Endometrial microvascular endothelial cells (primary cell): ENCODE results near the gene LRCH4. TPM values are rescaled to one million over a fixed set of nuclear protein-coding genes. Genes with fewer than 3 reads are reported as not detected.
"Not testable (repeated sequence)": the region's sequence is repeated elsewhere in the genome, so short reads cannot be mapped to it uniquely, and the experiment has no call there.

ENCODE experiments used
- in situ Hi-C: cut with HindIII; loops from 2 replicates; pipeline ENCODE4 v1.10.0; 2017; ENCODE audit warnings: low sequenced_read_pairs, low pct_unique_long_range_greater_than_20kb; ENCODE audit errors: inconsistent ontology term
- total RNA-seq: library from RNA; depleted of rRNA; stranded (reverse); fragments of >200 nt; gene quantifications from one replicate; pipeline ENCODE4 v1.2.3, GENCODE V29; 2015; ENCODE audit errors: inconsistent ontology term

LRCH4 gene
- total RNA-seq, 1 donor from 2014 or later = 45.3 TPM

DNA sequence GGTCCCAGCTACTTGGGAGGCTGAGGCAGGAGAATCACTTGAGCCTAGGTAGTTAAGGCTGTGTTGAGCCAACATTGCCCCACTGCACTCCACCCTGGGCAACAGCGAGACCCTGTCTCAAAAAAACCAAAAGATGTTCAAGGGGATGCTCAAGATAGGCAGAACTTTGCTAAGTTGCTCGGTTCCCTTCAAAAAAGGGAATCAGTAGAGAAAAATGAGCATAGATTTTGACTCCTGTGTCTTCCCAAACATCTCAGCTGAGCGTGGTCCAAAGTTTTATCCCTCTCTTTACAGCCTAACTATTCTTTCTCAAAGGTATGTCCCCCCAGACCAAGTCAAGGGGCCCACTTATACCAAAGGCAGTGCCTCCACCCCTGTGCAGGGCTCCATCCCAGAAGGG is 32.9 kb downstream of the LRCH4 start:
- in situ Hi-C loops = no loop called here

DNA sequence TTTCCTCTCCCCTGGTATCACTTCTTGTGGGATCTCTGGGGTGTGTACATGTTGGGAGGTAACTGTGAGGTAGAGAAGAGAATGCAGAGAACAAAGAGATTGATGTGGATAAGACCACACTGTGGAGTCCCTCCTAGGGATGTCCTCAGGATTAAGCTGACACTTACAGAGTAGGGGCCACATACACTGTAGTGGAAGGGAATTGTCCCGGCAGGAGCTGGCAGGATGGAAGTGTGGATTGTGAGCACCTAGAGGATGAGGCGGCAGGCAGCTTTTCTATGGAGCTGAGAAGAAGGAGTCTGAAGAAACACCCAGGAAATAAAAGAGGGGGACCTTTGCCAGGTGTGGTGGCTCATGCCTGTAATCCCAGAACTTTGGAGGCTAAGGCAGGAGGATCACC is 33.4 kb downstream of the LRCH4 start:
- in situ Hi-C loops = no loop called here

DNA sequence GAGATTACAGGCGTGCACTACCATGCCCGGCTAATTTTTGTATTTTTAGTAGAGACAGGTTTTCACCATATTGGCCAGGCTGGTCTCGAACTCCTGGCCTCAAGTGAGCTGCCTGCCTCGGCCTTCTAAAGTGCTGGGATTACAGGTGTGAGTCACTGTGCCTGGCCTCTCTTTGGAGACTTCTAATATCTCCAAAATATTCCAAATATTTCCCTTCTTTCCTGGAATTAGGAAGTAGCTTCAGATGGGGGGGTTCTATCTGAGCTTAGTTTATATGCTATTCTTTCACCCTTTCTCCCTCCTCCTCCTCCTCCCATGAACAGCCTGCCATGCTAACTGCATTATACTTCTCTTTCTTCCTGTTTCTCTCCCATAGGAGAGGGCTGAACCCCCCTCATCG is 37.5 kb downstream of the LRCH4 start:
- in situ Hi-C loops = not testable (repeated sequence)

DNA sequence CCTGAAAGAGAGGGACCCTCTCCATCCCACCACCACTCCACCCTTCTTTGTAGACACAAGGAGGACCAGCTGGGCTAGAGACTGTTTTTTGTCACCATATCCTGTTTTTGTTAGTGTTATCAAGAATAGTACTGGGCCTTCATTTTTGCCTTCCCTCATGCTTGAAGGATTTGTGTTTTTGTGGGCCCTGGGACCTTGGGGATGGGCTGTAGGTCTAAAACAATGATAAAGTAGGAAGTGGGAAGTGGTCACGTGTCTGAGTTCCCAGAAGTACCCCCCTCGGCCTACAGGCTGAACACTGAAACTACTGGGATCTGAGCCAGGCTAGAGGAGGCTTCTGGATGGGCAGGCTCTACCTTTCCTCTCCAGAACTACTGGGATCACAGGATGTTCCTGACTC is 38.1 kb downstream of the LRCH4 start:
- in situ Hi-C loops = no loop called here

DNA sequence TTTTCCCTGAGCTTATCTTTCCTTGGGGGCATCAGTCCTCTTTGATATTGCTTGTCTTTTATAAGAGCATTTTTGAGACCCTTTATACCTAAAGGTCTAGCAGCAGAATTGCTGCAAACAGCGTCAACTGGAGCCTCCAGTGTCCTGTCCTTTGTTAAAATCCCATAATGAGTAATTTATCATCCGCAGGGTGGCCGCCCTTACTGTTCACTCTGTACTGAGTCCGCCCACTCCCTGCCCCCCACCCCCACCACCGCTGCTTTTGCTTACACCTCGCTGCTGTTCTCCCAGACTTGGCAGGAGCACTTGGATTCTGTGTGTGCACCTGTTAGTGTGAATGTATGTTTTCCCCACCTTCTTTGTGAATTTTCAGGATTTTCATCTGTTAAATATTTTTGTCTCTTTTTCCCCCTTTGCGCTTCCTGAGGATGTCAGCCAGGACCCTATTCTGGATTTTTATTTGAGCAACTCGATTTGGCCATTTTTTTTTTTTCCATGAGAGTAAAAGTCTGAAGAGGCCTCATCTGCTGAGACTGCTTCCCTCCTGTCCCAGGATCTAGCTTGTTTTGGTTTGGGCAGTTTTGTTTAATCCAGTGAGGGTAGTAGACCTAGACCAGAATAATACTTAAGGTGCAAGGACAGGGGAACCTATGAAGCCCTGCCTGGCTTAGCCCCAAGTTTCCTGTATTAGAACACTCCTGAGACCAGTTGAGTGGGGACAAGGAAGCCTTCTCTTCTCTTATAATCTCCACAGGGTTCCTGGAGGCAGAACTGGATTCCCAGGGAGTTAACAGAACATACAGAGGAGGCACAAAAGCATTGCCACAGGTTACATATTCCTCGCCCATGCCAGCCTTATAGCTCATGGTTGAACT is 38.8 kb downstream of the LRCH4 start:
- in situ Hi-C loops = no loop called here

DNA sequence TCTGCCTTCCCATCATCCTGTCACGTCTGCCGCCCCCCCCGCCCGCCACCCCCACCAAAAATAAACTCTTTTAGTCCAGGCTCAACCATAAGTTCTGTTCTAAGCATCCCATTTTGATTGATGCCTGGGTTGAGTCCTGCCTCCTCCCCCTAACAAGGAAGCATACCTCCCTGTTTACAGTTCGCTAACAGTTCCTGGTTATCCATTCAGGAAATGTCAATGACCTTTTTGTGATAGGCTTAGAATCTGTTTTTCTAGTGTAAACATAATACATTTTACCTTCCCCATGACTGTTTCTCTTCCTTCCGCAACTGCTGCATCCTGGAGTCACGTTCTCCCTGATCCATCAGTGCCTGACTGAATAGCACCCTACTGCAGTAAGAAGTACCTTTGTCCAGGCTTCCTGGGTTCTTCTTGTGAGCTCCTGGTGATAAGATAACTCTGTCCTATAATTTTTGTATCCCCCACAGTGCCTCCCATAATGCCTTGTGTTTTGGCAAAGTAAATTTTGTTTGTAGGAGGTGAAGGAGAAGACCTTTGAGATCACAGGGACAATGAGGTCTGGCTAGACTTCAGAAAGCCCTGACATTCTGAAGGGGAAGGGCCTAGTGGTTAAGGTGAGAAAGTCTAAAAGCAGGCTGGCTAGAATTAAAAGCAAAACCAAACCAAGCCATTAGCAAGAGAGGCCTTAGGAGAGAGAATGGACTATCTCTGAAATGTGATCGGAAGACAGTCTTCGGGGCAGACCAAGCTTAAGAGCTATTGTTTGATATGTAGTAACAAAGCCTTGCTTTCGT is 39.6 kb downstream of the LRCH4 start:
- in situ Hi-C loops = no loop called here

DNA sequence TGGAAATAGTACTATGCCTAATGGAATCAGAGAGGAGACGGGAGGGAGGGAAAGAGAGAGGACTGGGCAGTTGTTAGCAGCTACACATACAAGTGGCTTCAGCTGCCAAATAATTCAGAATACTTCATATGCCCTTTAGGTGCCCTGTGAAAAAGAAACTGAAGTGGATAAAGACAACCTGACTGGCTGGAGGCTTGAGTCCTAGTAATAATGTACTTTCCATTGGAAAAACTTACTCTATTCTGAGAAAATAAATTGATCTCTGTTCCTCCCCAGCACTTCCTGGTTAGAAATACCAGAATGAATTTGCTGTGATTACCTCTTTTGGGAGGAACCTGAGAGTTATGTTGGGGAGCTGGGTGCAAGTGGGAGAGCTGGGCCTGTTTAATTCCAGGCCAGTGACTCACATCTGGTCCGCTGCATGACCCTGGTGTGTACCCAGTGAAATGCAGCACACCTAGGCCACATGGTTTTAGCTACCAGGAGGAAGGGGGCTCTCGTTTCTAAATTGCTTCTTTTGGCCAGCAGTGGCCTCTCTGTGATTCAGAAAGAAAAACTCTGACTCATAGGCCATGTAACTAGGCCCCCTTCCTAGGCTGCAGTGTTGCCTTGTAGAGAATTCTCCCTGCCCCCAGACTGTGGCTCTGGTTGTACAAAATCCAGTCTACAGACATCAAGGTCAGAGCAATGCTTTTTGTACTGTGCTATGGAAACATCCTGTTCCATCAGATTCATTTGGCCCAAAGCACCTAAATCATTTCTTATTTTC is 40.4 kb downstream of the LRCH4 start:
- in situ Hi-C loops = no loop called here

DNA sequence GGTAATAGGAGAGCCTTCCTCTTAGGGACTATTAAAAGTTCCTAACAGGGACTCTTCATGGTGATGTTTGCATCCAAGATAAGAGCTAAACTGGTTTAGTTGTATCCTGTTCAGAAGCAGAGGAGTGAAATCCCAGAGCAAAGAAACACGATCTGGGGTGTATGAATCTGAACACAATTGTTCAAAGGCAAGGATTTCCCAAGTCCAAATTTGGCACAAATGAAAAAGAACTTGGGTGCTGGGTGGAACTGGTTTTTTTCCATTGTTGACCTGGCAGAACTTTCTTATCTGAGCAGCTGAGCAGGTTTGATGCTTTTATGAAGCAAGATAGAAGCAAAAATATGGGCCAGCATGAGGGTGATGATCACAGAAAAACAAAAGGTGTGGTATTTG is 41.0 kb downstream of the LRCH4 start:
- in situ Hi-C loops = no loop called here

DNA sequence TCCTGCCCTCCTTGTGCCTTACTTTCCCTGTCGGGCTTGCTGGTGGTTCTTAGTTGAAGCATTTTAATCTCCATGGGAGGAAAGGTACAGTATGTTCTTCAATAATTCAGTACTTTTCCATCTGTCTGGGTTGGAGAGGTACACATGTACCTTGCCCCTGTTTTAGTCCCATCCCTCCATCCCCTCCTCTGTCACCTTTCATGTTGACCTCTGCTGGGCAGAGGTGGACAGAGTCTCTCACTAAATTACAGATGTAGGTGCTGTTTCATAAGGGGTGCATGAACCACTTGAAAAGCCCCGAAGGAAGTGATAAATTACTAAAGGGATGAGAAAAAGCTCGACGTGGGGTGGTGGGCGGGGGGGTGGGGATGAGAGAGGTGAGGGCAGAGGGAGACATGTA is 41.5 kb downstream of the LRCH4 start:
- in situ Hi-C loops = no loop called here

DNA sequence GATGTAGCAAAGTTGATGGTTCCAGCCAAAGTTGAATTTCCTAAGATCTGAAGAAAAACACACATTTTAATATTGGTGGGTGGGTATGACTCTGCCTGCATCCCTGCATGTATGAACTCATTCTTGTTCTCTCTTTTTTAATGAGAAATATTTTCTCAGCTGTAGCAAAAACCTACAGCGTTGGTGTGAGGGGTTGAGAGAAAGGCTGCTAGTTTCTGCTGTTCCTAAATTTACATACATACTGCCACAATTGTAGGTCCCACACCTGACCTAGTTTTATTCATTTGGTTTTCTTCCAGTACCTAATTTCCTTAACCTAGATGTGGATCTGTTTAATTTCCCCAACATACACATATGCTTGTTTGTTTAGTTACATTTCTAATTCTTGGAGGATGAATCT is 42.3 kb downstream of the LRCH4 start:
- in situ Hi-C loops = no loop called here

DNA sequence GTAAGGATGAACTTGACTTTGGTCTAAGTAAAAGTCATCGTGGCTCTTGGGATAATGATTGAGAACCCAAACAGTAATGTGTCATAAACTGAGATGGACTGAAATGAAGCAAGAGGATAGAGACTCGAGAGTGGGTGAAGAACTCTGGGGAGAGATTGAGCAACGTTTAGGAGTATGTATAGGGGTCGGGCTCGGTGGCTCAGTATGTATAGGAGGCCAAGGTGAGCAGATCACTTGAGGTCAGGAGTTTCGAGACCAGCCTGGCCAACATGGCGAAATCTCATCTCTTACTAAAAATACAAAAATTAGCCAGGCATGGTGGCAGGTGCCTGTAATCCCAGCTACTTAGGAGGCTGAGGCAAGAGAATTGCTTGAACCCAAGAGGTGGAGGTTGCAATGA is 44.6 kb downstream of the LRCH4 start:
- in situ Hi-C loops = not testable (repeated sequence)

DNA sequence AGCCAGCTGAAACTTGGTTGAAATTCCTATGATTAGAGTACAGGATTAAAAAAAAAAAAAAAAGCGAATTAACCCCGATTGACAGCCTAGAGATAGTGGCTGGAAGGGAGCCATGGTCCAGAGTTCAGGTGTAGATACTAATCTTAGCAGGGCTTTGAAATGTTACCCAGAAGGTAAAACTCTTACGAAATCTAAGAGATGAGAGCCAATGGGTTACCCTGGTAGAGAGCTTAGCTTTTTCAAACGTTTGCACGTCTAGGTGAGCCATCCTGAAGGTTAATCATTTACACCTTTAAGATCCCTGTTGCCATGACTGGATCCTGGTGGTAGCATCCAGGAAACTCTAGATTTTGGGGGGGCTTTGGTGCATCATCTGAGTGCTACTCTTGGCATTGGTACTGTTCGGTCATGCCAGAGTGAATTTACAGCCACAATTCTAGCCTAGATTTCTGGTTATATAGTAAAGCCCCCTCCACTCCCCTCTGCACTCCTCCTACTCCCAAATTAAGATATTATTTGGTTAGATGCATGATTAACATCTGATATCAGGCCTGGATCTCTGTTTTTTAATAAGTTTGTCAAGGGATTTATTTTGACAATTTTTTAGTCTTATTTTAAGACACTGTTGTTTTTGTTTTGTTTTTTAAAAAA is 45.7 kb downstream of the LRCH4 start:
- in situ Hi-C loops = no loop called here

DNA sequence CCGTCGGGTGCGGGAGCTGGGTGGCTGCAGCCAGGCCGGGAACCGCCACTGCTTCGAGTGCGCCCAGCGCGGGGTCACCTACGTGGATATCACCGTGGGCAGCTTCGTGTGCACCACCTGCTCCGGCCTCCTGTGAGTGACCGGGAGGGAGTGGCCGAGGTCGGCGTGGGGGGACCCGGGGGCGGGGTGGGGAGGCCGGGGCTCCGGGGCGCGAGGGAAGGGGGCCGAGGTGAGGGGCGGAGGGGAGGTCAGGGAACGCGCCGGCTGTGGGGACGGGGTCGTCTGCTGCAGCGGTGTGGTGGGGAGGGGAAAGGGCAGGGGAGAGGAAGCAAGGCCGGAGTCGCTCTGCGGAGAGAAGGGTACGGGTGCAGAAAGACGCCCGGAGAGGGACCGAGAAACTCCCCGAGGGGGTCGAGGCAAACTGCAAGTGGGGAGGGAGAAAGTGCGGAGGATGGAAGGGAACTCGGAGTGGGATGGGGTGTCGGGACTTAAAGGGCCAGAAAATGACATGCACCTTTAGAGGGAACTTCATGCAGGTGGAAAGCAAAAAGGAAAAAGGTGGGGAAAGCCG is 46.4 kb downstream of the LRCH4 start:
- in situ Hi-C loops = no loop called here

DNA sequence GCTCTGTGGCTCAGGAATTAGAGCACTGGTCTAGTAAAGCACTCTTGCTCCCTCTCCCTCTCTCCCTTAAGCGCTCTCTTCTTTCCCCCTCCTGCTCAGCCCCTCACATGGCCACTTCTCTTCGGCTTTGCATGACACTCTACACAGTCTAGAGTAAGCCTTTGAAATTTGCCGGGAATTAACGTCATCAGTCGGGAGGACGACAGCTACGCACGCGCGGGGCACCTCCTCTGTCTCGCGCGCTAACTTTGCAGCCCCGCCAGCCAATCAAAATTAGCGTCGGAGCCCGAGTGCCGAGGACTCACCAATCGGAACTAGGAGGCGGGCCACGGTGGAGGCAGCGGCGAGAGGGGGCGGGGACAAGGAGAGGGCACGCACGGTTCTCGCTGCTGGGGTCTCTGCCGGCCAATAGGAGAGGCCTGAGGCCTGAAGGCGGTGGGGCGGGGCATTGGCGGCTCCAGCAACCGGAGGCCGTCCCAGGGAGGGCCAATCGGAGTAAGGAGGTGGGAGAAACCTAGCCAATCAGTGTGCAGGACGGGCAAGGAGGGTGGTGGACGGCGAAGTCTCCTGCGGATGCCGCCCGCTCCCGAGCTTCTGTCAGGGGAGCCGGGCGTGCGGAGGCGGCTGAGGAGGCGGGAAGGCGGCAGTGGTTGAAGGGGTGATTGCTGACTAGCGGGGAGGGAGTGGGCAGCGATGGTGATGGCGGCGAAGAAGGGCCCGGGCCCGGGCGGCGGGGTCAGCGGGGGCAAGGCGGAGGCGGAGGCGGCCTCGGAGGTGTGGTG is 47.1 kb downstream of the LRCH4 start, which contains the start of gene AGFG2:
AGFG2 (plus strand) TSS at position 550 of the 782 bp plus-strand sequence; CDS start at position 694, 144 bp downstream.
- in situ Hi-C loops = no loop called here

DNA sequence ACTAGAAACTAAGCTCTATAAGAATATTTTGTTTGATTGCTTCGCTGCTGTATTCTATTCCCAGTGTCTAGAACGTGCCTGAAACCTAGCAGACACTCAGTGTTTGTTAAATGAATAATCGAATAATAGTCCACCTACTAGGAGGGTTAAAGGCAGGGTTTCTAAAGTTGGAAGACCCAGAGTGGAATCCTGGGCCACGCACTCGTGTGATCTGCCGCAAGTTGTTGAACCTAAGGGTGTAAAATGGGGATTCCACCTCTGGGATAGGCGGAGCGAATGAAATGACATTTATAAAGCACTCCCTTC is 47.6 kb downstream of the LRCH4 start:
- in situ Hi-C loops = no loop called here

DNA sequence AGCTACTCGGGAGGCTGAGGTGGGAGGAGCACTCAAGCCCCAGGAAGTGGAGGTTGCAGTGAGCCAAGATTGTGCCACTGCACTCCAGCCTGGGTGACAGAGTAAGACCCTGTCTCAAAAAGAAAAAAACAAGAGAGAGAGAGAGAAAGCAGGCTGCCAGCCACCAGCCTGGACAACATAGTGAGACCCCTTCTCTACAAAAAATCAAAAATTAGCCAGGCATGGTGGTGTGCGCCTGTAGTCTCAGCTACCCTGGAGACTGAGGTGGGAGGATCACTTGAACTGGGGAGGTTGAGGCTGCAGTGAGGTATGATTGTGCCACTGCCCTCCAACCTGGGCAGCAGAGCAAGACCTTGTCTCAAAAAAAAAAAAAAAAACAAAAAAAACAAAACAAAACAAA is 49.2 kb downstream of the LRCH4 start:
- in situ Hi-C loops = not testable (repeated sequence)

DNA sequence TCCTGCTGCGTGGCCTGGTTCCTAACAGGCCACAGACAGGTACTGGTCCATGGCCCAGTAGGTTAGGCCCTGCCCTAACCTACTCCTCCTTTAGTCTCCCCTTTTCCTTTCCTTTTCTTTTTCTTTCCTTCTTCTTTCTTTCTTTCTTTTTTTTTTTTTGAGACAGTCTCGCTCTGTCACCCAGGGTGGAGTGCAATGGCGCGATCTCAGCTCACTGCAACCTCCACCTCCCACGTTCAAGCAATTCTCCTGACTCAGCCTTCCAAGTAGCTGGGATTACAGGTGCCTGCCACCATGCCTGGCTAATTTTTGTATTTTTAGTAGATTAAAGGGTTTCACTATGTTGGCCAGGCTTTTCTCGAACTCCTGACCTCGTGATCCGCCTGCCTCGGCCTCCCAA is 49.9 kb downstream of the LRCH4 start:
- in situ Hi-C loops = not testable (repeated sequence)
